Suppressor macrophage treated with lipopolysaccharide for 1 hour (primary cell): ENCODE measurements around the gene TNFSF4.
"Not testable (repeated sequence)": the region's sequence is repeated elsewhere in the genome, so short reads cannot be mapped to it uniquely, and the experiment has no call there.

Source experiments
- DNase-seq, 3 donors: peaks; one replicate each; pipeline ENCODE4 v3.0.0-alpha.2; 2020 to 2022

Gene TNFSF4

GRCh38 chr1:173162601-173163000 lies 44.5 kb downstream of the TNFSF4 start:
- no peak for DNase-seq

GRCh38 chr1:173161510-173162221 lies 45.5 kb downstream of the TNFSF4 start:
- peak; percentile 24 to 49 (median 43) for DNase-seq

GRCh38 chr1:173153964-173154363 lies 53.2 kb downstream of the TNFSF4 start:
- not testable (repeated sequence) for DNase-seq

- no peak for DNase-seq
Observed at GRCh38 chr1:173153503-173153902, 53.6 kb downstream of the TNFSF4 start.

GRCh38 chr1:173152598-173152997 lies 54.5 kb downstream of the TNFSF4 start:
- peak; percentile 54 to 74 (median 73) for DNase-seq

- no peak for DNase-seq
Observed at GRCh38 chr1:173150795-173151194, 56.3 kb downstream of the TNFSF4 start.

GRCh38 chr1:173149887-173150286 lies 57.2 kb downstream of the TNFSF4 start:
- peak; percentile 90 to 97 (median 97) for DNase-seq

GRCh38 chr1:173148971-173149370 lies 58.2 kb downstream of the TNFSF4 start:
- no peak for DNase-seq

GRCh38 chr1:173148545-173148944 lies 58.6 kb downstream of the TNFSF4 start:
- no peak for DNase-seq

GRCh38 chr1:173140733-173141132 lies 66.4 kb downstream of the TNFSF4 start:
- no peak for DNase-seq

- no peak for DNase-seq
Observed at GRCh38 chr1:173139706-173140105, 67.4 kb downstream of the TNFSF4 start.

GRCh38 chr1:173137107-173137706 lies 69.9 kb downstream of the TNFSF4 start:
- peak in 2 of 3 donors; percentile 45 to 59 for DNase-seq

GRCh38 chr1:173134800-173135199 lies 72.3 kb downstream of the TNFSF4 start:
- DNase-seq: no peak

- DNase-seq: no peak
Observed at GRCh38 chr1:173134029-173134428, 73.1 kb downstream of the TNFSF4 start.
